Measurements from ENCODE around the gene PRSS21. TPM values are rescaled to one million over a fixed set of nuclear protein-coding genes. Genes with fewer than 3 reads are reported as not detected.

Gene PRSS21
- total RNA-seq, 2 donors from 2014 or later, result 1.1 to 2.6 TPM

DNA sequence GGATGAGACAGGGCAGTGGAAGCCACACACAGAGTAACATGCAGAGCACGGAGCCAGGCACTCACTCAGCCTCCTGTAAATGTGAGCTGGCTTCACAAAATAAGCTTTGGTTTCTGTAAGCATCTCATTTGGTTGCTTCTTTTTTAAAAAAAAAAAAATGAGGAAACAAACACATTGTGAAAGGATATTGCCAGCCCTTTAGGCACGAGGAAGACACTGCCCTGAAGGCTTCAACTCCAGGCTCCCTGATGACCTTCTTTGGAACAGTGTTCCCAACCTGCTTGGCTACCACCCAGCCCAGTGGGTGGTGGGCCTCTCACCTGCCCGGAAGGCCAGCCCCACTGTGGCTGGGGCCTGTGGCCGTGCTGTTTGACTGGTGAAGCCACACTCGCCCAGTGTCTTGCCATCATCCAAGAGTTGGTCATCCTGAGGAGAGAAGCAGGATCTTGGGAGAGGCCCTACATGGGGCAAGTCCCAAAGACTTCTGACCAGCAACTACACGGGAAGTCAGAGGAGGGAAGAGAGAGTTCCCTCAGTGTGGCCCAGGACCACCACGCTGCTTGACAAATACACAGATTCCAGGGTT lies 41.8 kb upstream of the PRSS21 start:
- Histone ChIP-seq H3K4me3 (no peak overlapping the region), H3K36me3 (peaks cover 11% of the 10 kb centered on the region), H3K9ac (ENCODE audit: low read depth in 2 of 2, low read length in 2 of 2) (no peak overlapping the region), H3K4me1 (peaks cover 13% of the 10 kb centered on the region), H3K9me3 (no peaks in the 10 kb centered on the region), H3K27ac (no peak overlapping the region), H3K27me3 (no peaks in the 10 kb centered on the region)
- TF ChIP-seq, protein P1, sequence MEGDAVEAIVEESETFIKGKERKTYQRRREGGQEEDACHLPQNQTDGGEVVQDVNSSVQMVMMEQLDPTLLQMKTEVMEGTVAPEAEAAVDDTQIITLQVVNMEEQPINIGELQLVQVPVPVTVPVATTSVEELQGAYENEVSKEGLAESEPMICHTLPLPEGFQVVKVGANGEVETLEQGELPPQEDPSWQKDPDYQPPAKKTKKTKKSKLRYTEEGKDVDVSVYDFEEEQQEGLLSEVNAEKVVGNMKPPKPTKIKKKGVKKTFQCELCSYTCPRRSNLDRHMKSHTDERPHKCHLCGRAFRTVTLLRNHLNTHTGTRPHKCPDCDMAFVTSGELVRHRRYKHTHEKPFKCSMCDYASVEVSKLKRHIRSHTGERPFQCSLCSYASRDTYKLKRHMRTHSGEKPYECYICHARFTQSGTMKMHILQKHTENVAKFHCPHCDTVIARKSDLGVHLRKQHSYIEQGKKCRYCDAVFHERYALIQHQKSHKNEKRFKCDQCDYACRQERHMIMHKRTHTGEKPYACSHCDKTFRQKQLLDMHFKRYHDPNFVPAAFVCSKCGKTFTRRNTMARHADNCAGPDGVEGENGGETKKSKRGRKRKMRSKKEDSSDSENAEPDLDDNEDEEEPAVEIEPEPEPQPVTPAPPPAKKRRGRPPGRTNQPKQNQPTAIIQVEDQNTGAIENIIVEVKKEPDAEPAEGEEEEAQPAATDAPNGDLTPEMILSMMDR (IDR thresholded peaks at IDR 0.05), result no peak
- intact Hi-C loops (cut with DNase I), result no loop called here
- DNase-seq, result no peak

DNA sequence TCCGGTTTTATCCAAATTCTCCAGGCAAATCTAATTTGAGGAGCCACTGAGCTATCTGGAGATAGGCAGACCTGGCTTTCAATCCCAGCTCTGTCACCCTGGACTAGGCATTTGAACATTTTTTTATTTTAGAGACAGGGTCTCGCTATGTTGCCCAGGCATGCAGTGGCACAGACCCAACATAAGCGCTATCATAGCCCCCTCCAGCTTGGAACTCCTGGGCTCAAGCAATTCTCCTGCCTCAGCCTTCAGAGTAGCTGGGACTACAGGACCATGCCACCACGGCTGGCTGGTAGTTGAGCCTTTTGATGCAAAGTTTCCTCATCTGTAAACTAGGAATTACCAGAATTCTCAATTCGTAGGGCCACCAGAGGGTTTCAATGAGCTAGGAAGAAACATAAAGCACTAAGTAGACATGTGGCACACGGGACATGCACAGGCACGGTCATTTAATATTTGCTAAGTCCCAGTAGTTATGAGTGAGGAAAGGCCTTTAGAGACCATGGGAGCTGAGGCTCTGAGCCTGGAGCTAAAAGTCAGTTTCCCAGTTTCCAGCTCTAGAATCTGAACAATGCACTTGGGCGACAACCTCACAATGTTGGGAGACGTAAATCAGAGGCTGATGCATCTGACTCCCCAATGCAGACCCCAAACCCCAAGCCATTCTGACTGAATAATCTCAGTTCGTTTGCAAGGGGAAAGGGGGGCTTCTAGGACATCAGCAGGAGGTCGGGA lies 41.1 kb upstream of the PRSS21 start:
- Histone ChIP-seq H3K27me3 (no peaks in the 10 kb centered on the region), H3K9me3 (no peaks in the 10 kb centered on the region), H3K27ac (no peak overlapping the region), H3K4me3 (peak overlapping the region; percentile 86), H3K9ac (ENCODE audit: low read depth in 2 of 2, low read length in 2 of 2) (peak overlapping the region; percentile 87 to 96), H3K36me3 (peaks cover 4% of the 10 kb centered on the region), H3K4me1 (peaks cover 6% of the 10 kb centered on the region)
- TF ChIP-seq, protein P1 (IDR thresholded peaks at IDR 0.05), result no peak
- intact Hi-C loops (cut with DNase I), result no loop called here
- no peak for DNase-seq

DNA sequence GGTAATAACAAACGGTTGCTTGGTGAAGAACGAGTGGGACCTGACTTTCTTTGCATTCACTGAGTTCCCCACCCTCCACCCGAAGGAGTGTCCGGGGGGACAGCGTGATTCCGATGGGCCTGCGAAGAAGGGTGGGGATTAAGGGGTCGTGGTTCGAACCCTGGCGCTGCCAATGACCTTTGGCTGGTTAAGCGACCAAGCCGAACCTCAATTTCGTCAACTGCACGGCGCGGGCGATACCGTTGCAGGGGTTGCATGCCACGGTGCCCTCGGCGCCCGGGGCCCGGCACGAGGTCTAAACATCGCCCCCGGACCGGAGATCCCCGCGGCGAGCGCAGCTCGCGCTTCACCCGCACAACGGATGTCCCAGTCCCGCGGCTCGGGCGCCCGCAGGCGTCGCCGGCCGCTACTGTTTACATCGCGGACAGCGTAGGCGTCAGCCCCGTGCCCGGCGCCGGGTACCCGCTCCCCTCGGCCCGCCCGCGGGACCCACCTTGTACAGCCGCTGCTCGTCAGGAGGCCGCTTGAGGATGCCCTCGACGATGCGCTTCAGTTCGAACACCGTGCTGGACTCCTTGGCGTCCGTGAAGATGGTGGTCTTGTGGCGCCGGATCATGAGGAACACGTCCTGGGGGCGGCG lies 40.4 kb upstream of the PRSS21 start:
- H3K9ac ChIP-seq (ENCODE audit: low read depth in 2 of 2, low read length in 2 of 2), result peak overlapping the region; percentile 87 to 96
- TF ChIP-seq, protein P1 (IDR thresholded peaks at IDR 0.05), result no peak
- no peaks in the 10 kb centered on the region for H3K9me3 ChIP-seq
- no peaks in the 10 kb centered on the region for H3K27me3 ChIP-seq
- peak overlapping the region; percentile 86 for H3K4me3 ChIP-seq
- H3K4me1 ChIP-seq, result peaks cover 6% of the 10 kb centered on the region
- peak overlapping the region; percentile 62 for H3K27ac ChIP-seq
- intact Hi-C loops (cut with DNase I), result no loop called here
- no peak for DNase-seq
- H3K36me3 ChIP-seq, result peaks cover 3% of the 10 kb centered on the region

DNA sequence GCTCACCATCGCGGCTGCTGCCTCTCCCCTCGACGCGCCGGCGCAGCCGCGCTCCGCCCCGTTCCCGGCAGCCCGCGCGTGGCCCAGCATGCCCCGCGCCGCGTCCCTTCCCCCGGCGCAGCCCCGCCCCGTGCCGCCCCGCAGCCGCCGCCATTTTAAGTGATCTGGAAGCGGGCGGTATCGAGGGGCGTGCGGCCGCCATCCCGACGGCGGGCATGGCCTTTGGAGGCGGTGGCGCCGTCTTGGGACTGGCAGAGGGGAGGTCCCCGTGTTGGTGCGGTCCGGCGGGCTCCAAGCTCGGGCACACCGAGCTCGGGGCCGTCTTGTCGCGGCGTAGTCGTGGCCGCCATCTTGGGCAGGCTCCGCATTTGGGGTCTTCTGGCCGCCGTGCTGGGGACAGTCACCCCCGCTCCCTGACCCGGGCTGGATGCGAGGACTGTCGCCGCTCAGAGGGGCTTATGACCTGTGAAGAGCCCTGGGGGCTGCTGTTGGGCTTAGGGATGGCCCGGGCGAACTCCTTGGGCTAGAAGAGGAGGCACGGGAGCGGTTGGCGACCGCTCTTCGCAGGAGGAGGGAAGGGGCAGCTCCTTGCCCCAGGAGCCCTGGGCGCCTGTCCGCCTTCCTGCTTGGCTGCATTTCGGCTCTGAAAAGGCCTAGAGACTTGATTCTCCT lies 39.7 kb upstream of the PRSS21 start, which contains the start of gene ELOB:
ELOB (minus strand) TSS at position 50 of the 672 bp plus-strand sequence; CDS start at position 9, 41 bp downstream.
- Histone ChIP-seq H3K27ac (peak within 1 kb of the TSS; percentile 96), H3K36me3 (peaks cover 3% of the 10 kb centered on the region), H3K9me3 (no peaks in the 10 kb centered on the region), H3K27me3 (no peaks in the 10 kb centered on the region), H3K4me3 (peak within 1 kb of the TSS; percentile 86), H3K9ac (ENCODE audit: low read depth in 2 of 2, low read length in 2 of 2) (peak within 1 kb of the TSS; percentile 100), H3K4me1 (peaks cover 6% of the 10 kb centered on the region)
- DNase-seq, result peak; percentile 89
- TF ChIP-seq, protein P1 (IDR thresholded peaks at IDR 0.05), result no peak
- intact Hi-C loops (cut with DNase I), result no loop called here

DNA sequence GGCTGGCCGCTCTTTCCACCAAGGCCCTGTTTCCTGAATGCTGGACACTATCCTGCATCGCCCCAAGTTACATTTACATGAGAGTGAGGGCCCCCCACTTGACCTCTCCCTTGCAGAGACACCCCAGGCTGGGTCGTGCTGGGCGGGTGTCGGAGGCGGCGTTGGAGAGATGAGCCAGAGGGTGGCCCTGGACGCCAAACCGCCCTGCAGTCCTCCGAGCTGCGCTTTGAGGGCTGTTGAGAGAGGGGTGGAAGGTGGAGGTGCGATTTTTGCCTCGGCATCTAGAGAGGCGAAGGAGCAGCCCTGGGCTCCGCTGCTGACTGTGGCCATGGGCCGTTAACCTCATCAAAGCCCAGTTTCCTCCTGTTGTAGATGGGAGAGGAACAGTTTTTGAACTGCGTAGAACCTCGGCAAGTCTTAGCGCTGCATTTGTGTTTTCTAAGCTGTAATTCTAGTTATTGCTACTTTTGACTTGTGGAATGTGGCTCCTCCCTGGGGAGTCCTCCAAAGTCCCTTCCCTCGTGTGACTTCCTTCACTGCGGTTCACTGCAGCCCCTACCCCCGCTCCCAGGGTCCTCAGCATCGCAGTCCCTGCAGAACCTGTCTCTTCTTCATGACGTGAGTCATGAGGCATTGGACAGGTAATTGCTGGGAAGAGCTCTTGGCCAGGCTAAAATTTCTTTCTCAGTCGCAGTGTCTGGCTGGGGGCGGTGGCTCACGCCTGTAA lies 39.0 kb upstream of the PRSS21 start:
- peak overlapping the region; percentile 100 for H3K9ac ChIP-seq (ENCODE audit: low read depth in 2 of 2, low read length in 2 of 2)
- H3K9me3 ChIP-seq, result no peaks in the 10 kb centered on the region
- H3K27ac ChIP-seq, result peak overlapping the region; percentile 96
- intact Hi-C loops (cut with DNase I), result no loop called here
- peak; percentile 38 for DNase-seq
- H3K36me3 ChIP-seq, result peaks cover 3% of the 10 kb centered on the region
- H3K27me3 ChIP-seq, result no peaks in the 10 kb centered on the region
- TF ChIP-seq, protein P1 (IDR thresholded peaks at IDR 0.05), result no peak
- H3K4me3 ChIP-seq, result peak overlapping the region; percentile 86
- H3K4me1 ChIP-seq, result peaks cover 6% of the 10 kb centered on the region

All from colonic mucosa (tissue), 4 donors.